Neural progenitor cell (in vitro differentiated cells): ENCODE data around the gene KIF19. TPM values are rescaled to one million over a fixed set of nuclear protein-coding genes. Genes with fewer than 3 reads are reported as not detected.

ENCODE experiments used
- DNase-seq: peaks from one replicate; pipeline ENCODE4 v3.0.0-alpha.2; 2016; ENCODE audit warnings: low spot score
- H2AFZ ChIP-seq: fragments of 200-600 bp; sonication (generic); replicated peaks from 2 replicates; pipeline ENCODE4 v1.6.1; 2016; ENCODE audit warnings: antibody characterized with exemption
- H3F3A ChIP-seq: fragments of 200-600 bp; sonication (generic); 2 replicates; pipeline ENCODE4 v1.6.1; 2016; ENCODE audit warnings: antibody characterized with exemption, low read depth
- H3K27ac ChIP-seq: fragments of 200-600 bp; sonication (generic); 2 replicates; pipeline ENCODE4 v1.5.1; 2016; ENCODE audit warnings: mild to moderate bottlenecking
- H3K27me3 ChIP-seq: fragments of 200-600 bp; sonication (generic); 2 replicates; pipeline ENCODE4 v1.6.1; 2016; ENCODE audit warnings: mild to moderate bottlenecking, moderate library complexity
- H3K36me3 ChIP-seq: fragments of 200-600 bp; sonication (generic); 2 replicates; pipeline ENCODE4 v1.5.1; 2016
- H3K4me1 ChIP-seq: fragments of 200-600 bp; sonication (generic); 2 replicates; pipeline ENCODE4 v1.6.1; 2016; ENCODE audit warnings: mixed run types
- H3K4me2 ChIP-seq: fragments of 200-600 bp; sonication (generic); 2 replicates; pipeline ENCODE4 v1.6.1; 2016
- H3K4me3 ChIP-seq: fragments of 200-600 bp; sonication (generic); 2 replicates; pipeline ENCODE4 v1.5.1; 2016
- H3K79me2 ChIP-seq: fragments of 200-600 bp; sonication (generic); 2 replicates; pipeline ENCODE4 v1.6.1; 2016; ENCODE audit warnings: low read depth
- H3K9ac ChIP-seq: fragments of 200-600 bp; sonication (generic); 2 replicates; pipeline ENCODE4 v1.6.1; 2016
- H3K9me3 ChIP-seq: fragments of 200-600 bp; sonication (generic); 2 replicates; pipeline ENCODE4 v1.5.1; 2016; ENCODE audit warnings: low read depth
- H4K20me1 ChIP-seq: fragments of 200-600 bp; sonication (generic); 2 replicates; pipeline ENCODE4 v1.6.1; 2016; ENCODE audit warnings: low read depth
- H3K27ac Mint-ChIP-seq: 3 replicates; pipeline ENCODE4 v1.8.0; 2021; ENCODE audit warnings: mixed read lengths
- H3K27me3 Mint-ChIP-seq: 2 replicates; pipeline ENCODE4 v1.8.0; 2022; ENCODE audit warnings: low read depth, mild to moderate bottlenecking, inconsistent platforms, moderate library complexity, mixed read lengths; ENCODE audit not compliant: insufficient read depth
- H3K36me3 Mint-ChIP-seq: 3 replicates; pipeline ENCODE4 v1.8.0; 2021; ENCODE audit warnings: mixed read lengths
- H3K4me1 Mint-ChIP-seq: 3 replicates; pipeline ENCODE4 v1.8.0; 2021; ENCODE audit warnings: mixed read lengths
- H3K4me3 Mint-ChIP-seq: 3 replicates; pipeline ENCODE4 v1.8.0; 2021; ENCODE audit warnings: mild to moderate bottlenecking, moderate library complexity, mixed read lengths
- H3K9me3 Mint-ChIP-seq: 3 replicates; pipeline ENCODE4 v1.8.0; 2020; ENCODE audit warnings: mixed read lengths
- EZH2 ChIP-seq: fragments of 200-600 bp; sonication (generic); IDR thresholded peaks from 2 replicates; pipeline ENCODE4 v1.6.1; 2017; ENCODE audit warnings: antibody characterized with exemption, mild to moderate bottlenecking, moderate library complexity
- EZH2phosphoT487 ChIP-seq: fragments of 200-600 bp; sonication (generic); IDR thresholded peaks from 2 replicates; pipeline ENCODE4 v1.6.1; 2017; ENCODE audit warnings: antibody characterized with exemption
- total RNA-seq: library from RNA; depleted of rRNA; stranded (reverse); fragments of >200 nt; gene quantifications from 2 replicates; pipeline ENCODE4 v1.2.3, GENCODE V29; 2015; ENCODE audit warnings: low replicate concordance
- TF ChIP-seq, protein P1 (sequence below): fragments of 200-600 bp; sonication (generic); IDR thresholded peaks from 2 replicates; pipeline ENCODE4 v1.5.1; 2017; ENCODE audit warnings: antibody characterized with exemption, mild to moderate bottlenecking

The KIF19 gene
- total RNA-seq, 1 donor from 2014 or later = 0.15 TPM

GRCh38 chr17:74330446-74330845 lies 4.4 kb downstream of the KIF19 start:
- no peak overlapping the region for H3K4me2 ChIP-seq
- H3K79me2 ChIP-seq = no peaks in the 10 kb centered on the region
- H3K27me3 ChIP-seq = peaks cover 25% of the 10 kb centered on the region
- H4K20me1 ChIP-seq = no peaks in the 10 kb centered on the region
- H3K9ac ChIP-seq = no peak overlapping the region
- H2AFZ ChIP-seq = no peak overlapping the region
- no peaks in the 10 kb centered on the region for H3K36me3 ChIP-seq
- no peak overlapping the region for H3K4me3 ChIP-seq
- no peak overlapping the region for H3K27ac Mint-ChIP-seq
- no peak overlapping the region for H3K4me3 Mint-ChIP-seq
- no peaks in the 10 kb centered on the region for H3K9me3 Mint-ChIP-seq
- TF ChIP-seq EZH2 = no peak
- TF ChIP-seq EZH2phosphoT487 = no peak
- TF ChIP-seq, protein P1, sequence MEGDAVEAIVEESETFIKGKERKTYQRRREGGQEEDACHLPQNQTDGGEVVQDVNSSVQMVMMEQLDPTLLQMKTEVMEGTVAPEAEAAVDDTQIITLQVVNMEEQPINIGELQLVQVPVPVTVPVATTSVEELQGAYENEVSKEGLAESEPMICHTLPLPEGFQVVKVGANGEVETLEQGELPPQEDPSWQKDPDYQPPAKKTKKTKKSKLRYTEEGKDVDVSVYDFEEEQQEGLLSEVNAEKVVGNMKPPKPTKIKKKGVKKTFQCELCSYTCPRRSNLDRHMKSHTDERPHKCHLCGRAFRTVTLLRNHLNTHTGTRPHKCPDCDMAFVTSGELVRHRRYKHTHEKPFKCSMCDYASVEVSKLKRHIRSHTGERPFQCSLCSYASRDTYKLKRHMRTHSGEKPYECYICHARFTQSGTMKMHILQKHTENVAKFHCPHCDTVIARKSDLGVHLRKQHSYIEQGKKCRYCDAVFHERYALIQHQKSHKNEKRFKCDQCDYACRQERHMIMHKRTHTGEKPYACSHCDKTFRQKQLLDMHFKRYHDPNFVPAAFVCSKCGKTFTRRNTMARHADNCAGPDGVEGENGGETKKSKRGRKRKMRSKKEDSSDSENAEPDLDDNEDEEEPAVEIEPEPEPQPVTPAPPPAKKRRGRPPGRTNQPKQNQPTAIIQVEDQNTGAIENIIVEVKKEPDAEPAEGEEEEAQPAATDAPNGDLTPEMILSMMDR = no peak
- H3K4me1 Mint-ChIP-seq = peaks cover 35% of the 10 kb centered on the region
- H3K36me3 Mint-ChIP-seq = no peaks in the 10 kb centered on the region
- no peak for DNase-seq
- H3K4me1 ChIP-seq = peaks cover 22% of the 10 kb centered on the region
- peaks cover 3% of the 10 kb centered on the region for H3F3A ChIP-seq
- H3K27ac ChIP-seq = no peak overlapping the region
- H3K27me3 Mint-ChIP-seq = peaks cover 19% of the 10 kb centered on the region
- H3K9me3 ChIP-seq = no peaks in the 10 kb centered on the region

DNA sequence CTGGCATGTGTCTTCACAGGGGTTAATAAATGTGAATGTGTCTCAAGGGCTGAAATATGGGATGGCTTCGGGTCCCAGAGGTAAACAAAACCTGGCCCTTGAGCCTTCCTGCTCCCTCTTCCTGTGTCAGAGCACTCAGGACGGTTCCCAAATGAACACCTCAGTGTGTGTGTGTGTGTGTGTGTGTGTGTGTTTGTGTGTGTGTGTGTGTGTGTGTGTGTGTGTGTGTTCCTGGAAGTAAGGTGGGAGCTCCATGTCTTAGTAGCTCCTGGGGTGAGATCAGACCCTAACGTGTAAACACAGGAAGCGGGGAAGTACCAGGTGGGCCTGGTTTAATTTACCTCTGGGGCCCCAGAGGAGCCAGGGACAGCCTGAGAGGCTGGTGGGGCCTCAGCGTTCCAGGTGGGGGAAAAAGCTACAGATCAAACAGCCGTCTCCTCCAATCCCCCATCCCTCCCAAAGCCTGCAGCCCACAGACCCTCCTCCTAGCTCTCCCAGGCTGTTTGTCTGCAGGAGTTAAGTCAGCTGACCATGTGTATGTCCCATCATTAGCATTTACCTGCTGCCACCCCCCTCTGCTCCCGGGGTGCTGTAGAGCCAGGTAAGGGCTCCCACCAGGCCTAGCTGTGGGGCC lies 6.1 kb downstream of the KIF19 start:
- peak overlapping the region; percentile 5 for H2AFZ ChIP-seq

GRCh38 chr17:74332763-74333283 lies 6.8 kb downstream of the KIF19 start:
- Histone ChIP-seq H2AFZ (peak overlapping the region; percentile 5), H3K4me3 (no peak overlapping the region), H3K79me2 (no peaks in the 10 kb centered on the region), H3K27me3 (peaks cover 1% of the 10 kb centered on the region), H4K20me1 (no peaks in the 10 kb centered on the region), H3K36me3 (no peaks in the 10 kb centered on the region), H3K4me1 (peaks cover 12% of the 10 kb centered on the region), H3K9me3 (no peaks in the 10 kb centered on the region), H3K27ac (no peak overlapping the region), H3F3A (no peaks in the 10 kb centered on the region), H3K9ac (no peak overlapping the region), H3K4me2 (peak overlapping the region; percentile 27)
- H3K4me3 Mint-ChIP-seq = no peak overlapping the region
- H3K27ac Mint-ChIP-seq = no peak overlapping the region
- TF ChIP-seq EZH2 (no peak), EZH2phosphoT487 (no peak)
- TF ChIP-seq, protein P1 = no peak
- no peaks in the 10 kb centered on the region for H3K9me3 Mint-ChIP-seq
- H3K4me1 Mint-ChIP-seq = peaks cover 23% of the 10 kb centered on the region
- H3K27me3 Mint-ChIP-seq = peaks cover 12% of the 10 kb centered on the region
- DNase-seq = peak; percentile 40
- H3K36me3 Mint-ChIP-seq = no peaks in the 10 kb centered on the region

More for the DNA sequence above, 6.1 kb downstream of the KIF19 start:
- H3K79me2 ChIP-seq = no peaks in the 10 kb centered on the region
- no peak overlapping the region for H3K27ac ChIP-seq
- H3K9me3 Mint-ChIP-seq = no peaks in the 10 kb centered on the region
- no peak overlapping the region for H3K27ac Mint-ChIP-seq
- H3K27me3 Mint-ChIP-seq = peaks cover 12% of the 10 kb centered on the region
- H3K9ac ChIP-seq = no peak overlapping the region
- H3K36me3 ChIP-seq = no peaks in the 10 kb centered on the region
- peaks cover 30% of the 10 kb centered on the region for H3K4me1 Mint-ChIP-seq
- no peak overlapping the region for H3K4me3 Mint-ChIP-seq
- H3K4me2 ChIP-seq = no peak overlapping the region
- H4K20me1 ChIP-seq = no peaks in the 10 kb centered on the region
- H3F3A ChIP-seq = no peaks in the 10 kb centered on the region
- H3K36me3 Mint-ChIP-seq = no peaks in the 10 kb centered on the region
- no peak for DNase-seq
- no peak overlapping the region for H3K4me3 ChIP-seq
- H3K9me3 ChIP-seq = no peaks in the 10 kb centered on the region
- H3K27me3 ChIP-seq = peaks cover 8% of the 10 kb centered on the region
- TF ChIP-seq EZH2phosphoT487 (no peak), EZH2 (no peak)
- TF ChIP-seq, protein P1 = no peak
- H3K4me1 ChIP-seq = peaks cover 12% of the 10 kb centered on the region
